IMR-90 (cell line): ENCODE data around the gene PNMA1.

Experiments
- CEBPB ChIP-seq: IDR thresholded peaks from 2 replicates; pipeline ENCODE4 v1.6.1; 2012; ENCODE audit warnings: low read depth, low read length, improper control_type of control experiment
- CHD1 ChIP-seq: IDR thresholded peaks from 2 replicates; pipeline ENCODE4 v1.6.1; 2012; ENCODE audit warnings: low read depth, low read length, improper control_type of control experiment
- MAFK ChIP-seq: IDR thresholded peaks from 2 replicates; pipeline ENCODE4 v1.6.1; 2012; ENCODE audit warnings: low read depth, low read length, improper control_type of control experiment
- MAZ ChIP-seq: IDR thresholded peaks from 2 replicates; pipeline ENCODE4 v1.6.1; 2012; ENCODE audit warnings: low read depth, mild to moderate bottlenecking, low read length, improper control_type of control experiment, moderate library complexity, borderline replicate concordance
- MXI1 ChIP-seq: IDR thresholded peaks from 2 replicates; pipeline ENCODE4 v1.6.1; 2012; ENCODE audit warnings: low read depth, mild to moderate bottlenecking, low read length, moderate library complexity, borderline replicate concordance
- POLR2A ChIP-seq: IDR thresholded peaks from 2 replicates; pipeline ENCODE4 v1.6.1; 2012; ENCODE audit warnings: mild to moderate bottlenecking, low read depth, low read length
- RAD21 ChIP-seq: IDR thresholded peaks from 2 replicates; pipeline ENCODE4 v1.6.1; 2012; ENCODE audit warnings: low read length, improper control_type of control experiment
- RFX5 ChIP-seq: IDR thresholded peaks from 2 replicates; pipeline ENCODE4 v1.8.0; 2012; ENCODE audit warnings: low read depth, mild to moderate bottlenecking, low read length, moderate library complexity
- SMC3 ChIP-seq: fragments of 150-350 bp; IDR thresholded peaks from 2 replicates; pipeline ENCODE4 v1.6.1; 2016; ENCODE audit warnings: low read depth, mild to moderate bottlenecking, antibody characterized with exemption, low read length, moderate library complexity
- TF ChIP-seq, protein P1 (sequence below): conservative IDR thresholded peaks from 2 replicates; pipeline ENCODE4 v1.5.1; 2012; ENCODE audit warnings: mild to moderate bottlenecking, low read depth, low read length, improper control_type of control experiment
- TF ChIP-seq, protein P2 (sequence below): fragments of 150-350 bp; IDR thresholded peaks from 2 replicates; pipeline ENCODE4 v1.6.1; 2017; ENCODE audit warnings: mild to moderate bottlenecking, antibody characterized with exemption, low read length, low read depth

DNA sequence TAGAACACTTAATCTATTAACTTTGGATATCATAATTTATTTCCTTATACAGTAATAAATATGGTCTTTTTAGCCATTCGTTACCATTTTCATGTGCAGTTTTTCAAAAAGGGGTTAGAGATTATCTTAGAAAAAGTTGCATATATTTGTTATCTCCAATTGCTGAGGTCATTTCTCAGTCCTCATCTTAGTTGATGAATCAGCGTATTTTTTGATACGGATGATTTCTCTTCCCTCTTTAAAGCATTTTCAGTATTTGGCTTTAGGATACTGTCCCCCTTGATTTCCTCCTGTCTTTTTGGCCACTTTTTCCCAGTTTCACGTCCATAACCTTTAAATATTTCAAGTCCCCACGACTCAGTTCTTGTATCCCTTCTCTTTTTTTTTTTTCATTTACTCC, 47.6 kb downstream of the PNMA1 start:
- TF ChIP-seq, protein P1, sequence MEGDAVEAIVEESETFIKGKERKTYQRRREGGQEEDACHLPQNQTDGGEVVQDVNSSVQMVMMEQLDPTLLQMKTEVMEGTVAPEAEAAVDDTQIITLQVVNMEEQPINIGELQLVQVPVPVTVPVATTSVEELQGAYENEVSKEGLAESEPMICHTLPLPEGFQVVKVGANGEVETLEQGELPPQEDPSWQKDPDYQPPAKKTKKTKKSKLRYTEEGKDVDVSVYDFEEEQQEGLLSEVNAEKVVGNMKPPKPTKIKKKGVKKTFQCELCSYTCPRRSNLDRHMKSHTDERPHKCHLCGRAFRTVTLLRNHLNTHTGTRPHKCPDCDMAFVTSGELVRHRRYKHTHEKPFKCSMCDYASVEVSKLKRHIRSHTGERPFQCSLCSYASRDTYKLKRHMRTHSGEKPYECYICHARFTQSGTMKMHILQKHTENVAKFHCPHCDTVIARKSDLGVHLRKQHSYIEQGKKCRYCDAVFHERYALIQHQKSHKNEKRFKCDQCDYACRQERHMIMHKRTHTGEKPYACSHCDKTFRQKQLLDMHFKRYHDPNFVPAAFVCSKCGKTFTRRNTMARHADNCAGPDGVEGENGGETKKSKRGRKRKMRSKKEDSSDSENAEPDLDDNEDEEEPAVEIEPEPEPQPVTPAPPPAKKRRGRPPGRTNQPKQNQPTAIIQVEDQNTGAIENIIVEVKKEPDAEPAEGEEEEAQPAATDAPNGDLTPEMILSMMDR = no peak
- TF ChIP-seq MXI1 (no peak), MAZ (no peak), POLR2A (no peak), MAFK (peak; percentile 91), RAD21 (no peak), CEBPB (no peak), CHD1 (no peak), RFX5 (no peak), SMC3 (no peak)
- TF ChIP-seq, protein P2, sequence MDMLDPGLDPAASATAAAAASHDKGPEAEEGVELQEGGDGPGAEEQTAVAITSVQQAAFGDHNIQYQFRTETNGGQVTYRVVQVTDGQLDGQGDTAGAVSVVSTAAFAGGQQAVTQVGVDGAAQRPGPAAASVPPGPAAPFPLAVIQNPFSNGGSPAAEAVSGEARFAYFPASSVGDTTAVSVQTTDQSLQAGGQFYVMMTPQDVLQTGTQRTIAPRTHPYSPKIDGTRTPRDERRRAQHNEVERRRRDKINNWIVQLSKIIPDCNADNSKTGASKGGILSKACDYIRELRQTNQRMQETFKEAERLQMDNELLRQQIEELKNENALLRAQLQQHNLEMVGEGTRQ = no peak
